Hepatocyte (in vitro differentiated cells): Measurements from ENCODE around the gene MINDY3. TPM values are rescaled to one million over a fixed set of nuclear protein-coding genes. Genes with fewer than 3 reads are reported as not detected.

Experiments used
- DNase-seq: peaks from one replicate; pipeline ENCODE4 v3.0.0-alpha.2; 2016; ENCODE audit warnings: low spot score
- H2AFZ ChIP-seq: fragments of 200-600 bp; sonication (generic); 2 replicates; pipeline ENCODE4 v1.6.0; 2016; ENCODE audit warnings: antibody characterized with exemption, mild to moderate bottlenecking
- H3K27ac ChIP-seq: fragments of 200-600 bp; sonication (generic); 2 replicates; pipeline ENCODE4 v1.5.1; 2016; ENCODE audit warnings: mild to moderate bottlenecking
- H3K27me3 ChIP-seq: fragments of 200-600 bp; sonication (generic); 2 replicates; pipeline ENCODE4 v1.6.1; 2016
- H3K36me3 ChIP-seq: fragments of 200-600 bp; sonication (generic); replicated peaks from 2 replicates; pipeline ENCODE4 v1.5.1; 2016; ENCODE audit warnings: low read depth; ENCODE audit not compliant: insufficient read depth
- H3K4me1 ChIP-seq: fragments of 200-600 bp; sonication (generic); 2 replicates; pipeline ENCODE4 v1.5.1; 2016; ENCODE audit warnings: mild to moderate bottlenecking, moderate library complexity; ENCODE audit not compliant: insufficient read depth
- H3K4me2 ChIP-seq: fragments of 200-600 bp; sonication (generic); 2 replicates; pipeline ENCODE4 v1.6.0; 2016
- H3K4me3 ChIP-seq: fragments of 200-600 bp; sonication (generic); 2 replicates; pipeline ENCODE4 v1.5.1; 2016; ENCODE audit warnings: mild to moderate bottlenecking
- H3K79me2 ChIP-seq: fragments of 200-600 bp; sonication (generic); 2 replicates; pipeline ENCODE4 v1.6.0; 2017; ENCODE audit warnings: mild to moderate bottlenecking
- H3K9me2 ChIP-seq: fragments of 200-600 bp; sonication (generic); replicated peaks from 2 replicates; pipeline ENCODE4 v1.6.0; 2017; ENCODE audit warnings: mild to moderate bottlenecking; ENCODE audit not compliant: insufficient read depth
- H3K9me3 ChIP-seq: fragments of 200-600 bp; sonication (generic); 2 replicates; pipeline ENCODE4 v1.5.1; 2016; ENCODE audit warnings: low read depth, mild to moderate bottlenecking
- H4K20me1 ChIP-seq: fragments of 200-600 bp; sonication (generic); 2 replicates; pipeline ENCODE4 v1.6.0; 2016; ENCODE audit warnings: mild to moderate bottlenecking; ENCODE audit not compliant: insufficient read depth, poor library complexity, severe bottlenecking
- CTCF ChIP-seq: fragments of 200-600 bp; sonication (generic); IDR thresholded peaks from 2 replicates; pipeline ENCODE4 v1.5.1; 2016; ENCODE audit warnings: antibody characterized with exemption, mild to moderate bottlenecking; ENCODE audit not compliant: poor library complexity
- EZH2 ChIP-seq: fragments of 200-600 bp; sonication (generic); IDR thresholded peaks from 2 replicates; pipeline ENCODE4 v1.6.1; 2016; ENCODE audit warnings: antibody characterized with exemption, mild to moderate bottlenecking, borderline replicate concordance
- EZH2phosphoT487 ChIP-seq: fragments of 200-600 bp; sonication (generic); IDR thresholded peaks from one replicate; pipeline ENCODE4 v1.6.1; 2018; ENCODE audit warnings: antibody characterized with exemption, mild to moderate bottlenecking, low read depth, moderate library complexity; ENCODE audit not compliant: unreplicated experiment, severe bottlenecking
- WGBS: methylation state at CpG from one replicate; pipeline ENCODE4 v1.1.6; 2016; ENCODE audit warnings: low lambda C conversion rate; ENCODE audit errors: missing lambda C conversion rate; 5-methylcytosine and 5-hydroxymethylcytosine counted together
- polyA plus RNA-seq: library from polyadenylated mRNA; unstranded; fragments of >200 nt; fragmentation: Nextera tagmentation; extraction: Ambion mirVana; gene quantifications from 2 replicates; pipeline ENCODE4 v1.2.1, GENCODE V29; 2016
- total RNA-seq: library from RNA; depleted of rRNA; stranded (reverse); fragments of >200 nt; gene quantifications from 2 replicates; pipeline ENCODE4 v1.2.3, GENCODE V29; 2014

MINDY3 gene
- total and polyA plus RNA-seq, 2 experiments from 2014 or later, result 16.5 to 37.6 TPM

- Histone ChIP-seq H3K36me3 (no peaks in the 10 kb centered on the region), H3K4me1 (no peaks in the 10 kb centered on the region), H3K79me2 (no peaks in the 10 kb centered on the region), H3K27me3 (no peaks in the 10 kb centered on the region), H3K27ac (no peak overlapping the region), H3K9me2 (no peaks in the 10 kb centered on the region), H2AFZ (no peak overlapping the region), H3K4me2 (no peak overlapping the region), H3K9me3 (no peaks in the 10 kb centered on the region), H3K4me3 (no peak overlapping the region), H4K20me1 (no peaks in the 10 kb centered on the region)
- TF ChIP-seq EZH2, result no peak
- no peak for TF ChIP-seq EZH2phosphoT487
- no peak for TF ChIP-seq CTCF
- WGBS, result 75% methylated on average over 3 of the region's 3 CpGs
- DNase-seq, result no peak
Observed at GRCh38 chr10:15813415-15813814, 46.9 kb downstream of the MINDY3 start.

DNA sequence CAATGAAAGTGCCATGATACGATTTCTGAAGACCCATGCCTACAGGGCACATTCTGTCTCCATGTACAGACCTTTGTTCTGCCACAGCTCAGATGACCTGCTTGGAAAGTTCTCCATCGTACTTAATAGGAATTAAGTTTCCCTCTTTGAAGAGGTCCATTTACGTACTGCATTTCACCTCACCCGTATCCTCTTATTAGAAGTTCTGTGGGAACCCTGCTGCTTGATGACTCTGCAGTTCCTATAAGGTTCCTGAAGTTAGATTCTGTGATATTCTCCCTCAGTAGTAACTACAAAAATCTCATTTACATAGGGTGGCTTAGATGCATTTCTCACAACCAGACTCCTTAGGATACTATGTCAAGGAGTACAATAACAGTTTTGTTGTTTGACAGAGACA is 50.9 kb downstream of the MINDY3 start:
- no peaks in the 10 kb centered on the region for H3K4me1 ChIP-seq
- DNase-seq, result no peak
- no peak overlapping the region for H3K27ac ChIP-seq
- no peak overlapping the region for H3K4me2 ChIP-seq
- WGBS, result 93% methylated on average over 4 of the region's 4 CpGs
- no peaks in the 10 kb centered on the region for H3K9me3 ChIP-seq
- no peaks in the 10 kb centered on the region for H3K79me2 ChIP-seq
- no peak for TF ChIP-seq CTCF
- TF ChIP-seq EZH2phosphoT487, result no peak
- TF ChIP-seq EZH2, result no peak
- H3K27me3 ChIP-seq, result no peaks in the 10 kb centered on the region
- H3K9me2 ChIP-seq, result no peaks in the 10 kb centered on the region
- no peak overlapping the region for H2AFZ ChIP-seq
- no peaks in the 10 kb centered on the region for H3K36me3 ChIP-seq
- H3K4me3 ChIP-seq, result no peak overlapping the region
- no peaks in the 10 kb centered on the region for H4K20me1 ChIP-seq

DNA sequence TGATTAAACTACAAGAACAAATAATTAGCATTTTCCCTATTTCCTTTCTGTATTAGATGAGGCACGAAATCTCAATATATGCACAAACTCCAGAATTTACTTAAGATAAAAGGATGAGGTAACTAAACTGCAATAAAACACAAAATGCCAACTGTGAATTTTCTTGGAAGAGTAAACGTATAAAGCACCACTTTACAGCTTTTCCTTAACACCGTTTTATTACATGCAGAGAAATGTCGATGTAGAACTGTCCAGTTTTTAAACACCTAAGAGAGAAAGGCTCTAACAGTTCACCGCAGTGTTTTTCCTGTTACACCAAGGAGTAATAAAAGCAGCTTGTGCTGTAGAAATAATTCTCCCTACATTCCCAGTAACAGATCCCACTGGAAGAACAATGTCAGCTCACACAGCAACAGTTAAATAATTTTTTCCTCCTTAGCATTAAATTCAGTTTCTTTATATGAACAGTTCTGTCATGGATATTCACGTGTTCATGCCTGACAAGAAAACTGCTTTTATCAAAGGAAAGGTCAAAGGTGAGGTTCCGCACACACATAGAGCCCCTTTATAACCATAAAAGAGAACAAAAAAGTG is 52.0 kb downstream of the MINDY3 start:
- Histone ChIP-seq H3K4me2 (peak overlapping the region; percentile 14), H3K27ac (peak overlapping the region; percentile 52), H3K36me3 (no peaks in the 10 kb centered on the region), H3K79me2 (no peaks in the 10 kb centered on the region), H2AFZ (no peak overlapping the region), H4K20me1 (no peaks in the 10 kb centered on the region), H3K9me3 (no peaks in the 10 kb centered on the region), H3K9me2 (no peaks in the 10 kb centered on the region), H3K27me3 (no peaks in the 10 kb centered on the region), H3K4me1 (peaks cover under 1% of the 10 kb centered on the region), H3K4me3 (no peak overlapping the region)
- TF ChIP-seq EZH2, result no peak
- TF ChIP-seq EZH2phosphoT487, result no peak
- no peak for TF ChIP-seq CTCF
- 43% methylated on average over 7 of the region's 7 CpGs for WGBS
- DNase-seq, result peak; percentile 10
